Neutrophil (primary cell): ENCODE results near the gene CACNA2D4.

Source experiments
- H3K27ac ChIP-seq: fragments of 200-600 bp; sonication (generic); 2 replicates; pipeline ENCODE4 v1.5.1; 2016; ENCODE audit warnings: mild to moderate bottlenecking, moderate library complexity
- H3K27me3 ChIP-seq: fragments of 200-600 bp; sonication (generic); 2 replicates; pipeline ENCODE4 v1.6.0; 2016; ENCODE audit warnings: mild to moderate bottlenecking
- H3K36me3 ChIP-seq: fragments of 200-600 bp; sonication (generic); 2 replicates; pipeline ENCODE4 v1.5.1; 2017
- H3K4me1 ChIP-seq, 2 experiments: fragments of 200-600 bp in 1 of 2; sonication (generic) in 1 of 2; 1 replicate in 1 of 2; 2 replicates in 1 of 2; pipeline versions ENCODE4 v1.5.1 to v1.6.1; 2013 to 2016; ENCODE audit warnings: low read depth in 1 of 2, low read length in 1 of 2, mild to moderate bottlenecking in 1 of 2, moderate library complexity in 1 of 2; ENCODE audit not compliant: control insufficient read depth in 1 of 2, insufficient read depth in 1 of 2
- H3K4me3 ChIP-seq, 2 experiments: fragments of 200-600 bp in 1 of 2; sonication (generic) in 1 of 2; 1 replicate in 1 of 2; 2 replicates in 1 of 2; pipeline ENCODE4 v1.5.1; 2013 to 2016; ENCODE audit warnings: low read depth in 1 of 2, low read length in 1 of 2, mild to moderate bottlenecking in 1 of 2, moderate library complexity in 1 of 2
- H3K9me3 ChIP-seq: fragments of 200-600 bp; sonication (generic); 2 replicates; pipeline ENCODE4 v1.5.1; 2016
- TF ChIP-seq, protein P1 (sequence below): fragments of 200-600 bp; sonication (generic); IDR thresholded peaks from 2 replicates; pipeline ENCODE4 v1.5.1; 2016; ENCODE audit warnings: antibody characterized with exemption

CACNA2D4 gene

GRCh38 chr12:1839956-1840951 is 78.2 kb downstream of the CACNA2D4 start:
- TF ChIP-seq, protein P1, sequence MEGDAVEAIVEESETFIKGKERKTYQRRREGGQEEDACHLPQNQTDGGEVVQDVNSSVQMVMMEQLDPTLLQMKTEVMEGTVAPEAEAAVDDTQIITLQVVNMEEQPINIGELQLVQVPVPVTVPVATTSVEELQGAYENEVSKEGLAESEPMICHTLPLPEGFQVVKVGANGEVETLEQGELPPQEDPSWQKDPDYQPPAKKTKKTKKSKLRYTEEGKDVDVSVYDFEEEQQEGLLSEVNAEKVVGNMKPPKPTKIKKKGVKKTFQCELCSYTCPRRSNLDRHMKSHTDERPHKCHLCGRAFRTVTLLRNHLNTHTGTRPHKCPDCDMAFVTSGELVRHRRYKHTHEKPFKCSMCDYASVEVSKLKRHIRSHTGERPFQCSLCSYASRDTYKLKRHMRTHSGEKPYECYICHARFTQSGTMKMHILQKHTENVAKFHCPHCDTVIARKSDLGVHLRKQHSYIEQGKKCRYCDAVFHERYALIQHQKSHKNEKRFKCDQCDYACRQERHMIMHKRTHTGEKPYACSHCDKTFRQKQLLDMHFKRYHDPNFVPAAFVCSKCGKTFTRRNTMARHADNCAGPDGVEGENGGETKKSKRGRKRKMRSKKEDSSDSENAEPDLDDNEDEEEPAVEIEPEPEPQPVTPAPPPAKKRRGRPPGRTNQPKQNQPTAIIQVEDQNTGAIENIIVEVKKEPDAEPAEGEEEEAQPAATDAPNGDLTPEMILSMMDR, result no peak
- H3K4me1 ChIP-seq, result peaks cover 3 to 6% of the 10 kb centered on the region in 2 experiments
- peaks cover 44% of the 10 kb centered on the region for H3K27me3 ChIP-seq
- no peaks in the 10 kb centered on the region for H3K9me3 ChIP-seq
- no peak overlapping the region for H3K27ac ChIP-seq
- H3K36me3 ChIP-seq, result no peaks in the 10 kb centered on the region
- no peak overlapping the region for H3K4me3 ChIP-seq

- Histone ChIP-seq H3K9me3 (no peaks in the 10 kb centered on the region), H3K36me3 (no peaks in the 10 kb centered on the region), H3K4me3 (no peak overlapping the region), H3K4me1 (peaks cover 3 to 6% of the 10 kb centered on the region in 2 experiments), H3K27me3 (peaks cover 43% of the 10 kb centered on the region), H3K27ac (no peak overlapping the region)
- TF ChIP-seq, protein P1, result no peak
Observed at GRCh38 chr12:1839464-1839863, 79.0 kb downstream of the CACNA2D4 start.

- peaks cover 3 to 6% of the 10 kb centered on the region in 2 experiments for H3K4me1 ChIP-seq
- no peaks in the 10 kb centered on the region for H3K9me3 ChIP-seq
- H3K4me3 ChIP-seq, result no peak overlapping the region
- H3K36me3 ChIP-seq, result no peaks in the 10 kb centered on the region
- H3K27ac ChIP-seq, result no peak overlapping the region
- TF ChIP-seq, protein P1, result no peak
- H3K27me3 ChIP-seq, result peaks cover 39% of the 10 kb centered on the region
Observed at GRCh38 chr12:1838994-1839365, 79.5 kb downstream of the CACNA2D4 start.

GRCh38 chr12:1838205-1838993 is 80.1 kb downstream of the CACNA2D4 start:
- no peaks in the 10 kb centered on the region for H3K9me3 ChIP-seq
- no peak overlapping the region for H3K4me3 ChIP-seq
- H3K27ac ChIP-seq, result no peak overlapping the region
- peaks cover 3 to 6% of the 10 kb centered on the region in 2 experiments for H3K4me1 ChIP-seq
- H3K36me3 ChIP-seq, result no peaks in the 10 kb centered on the region
- TF ChIP-seq, protein P1, result no peak
- H3K27me3 ChIP-seq, result peaks cover 37% of the 10 kb centered on the region

- no peak overlapping the region for H3K4me3 ChIP-seq
- no peaks in the 10 kb centered on the region for H3K36me3 ChIP-seq
- H3K27ac ChIP-seq, result no peak overlapping the region
- TF ChIP-seq, protein P1, result no peak
- no peaks in the 10 kb centered on the region for H3K9me3 ChIP-seq
- peaks cover 3 to 6% of the 10 kb centered on the region in 2 experiments for H3K4me1 ChIP-seq
- peaks cover 38% of the 10 kb centered on the region for H3K27me3 ChIP-seq
Observed at GRCh38 chr12:1837541-1838204, 80.8 kb downstream of the CACNA2D4 start.
